SK-N-SH (cell line): ENCODE measurements around the gene CNPY4.

Experiments
- CTCF ChIP-seq: fragments of 200-600 bp; sonication (generic); IDR thresholded peaks from 2 replicates; pipeline ENCODE4 v1.6.1; 2017; ENCODE audit warnings: antibody characterized with exemption, mild to moderate bottlenecking, moderate library complexity
- EP300 ChIP-seq, 2 experiments: IDR thresholded peaks; 2 replicates each; pipeline versions ENCODE4 v1.4.0 to v1.6.1; 2012; ENCODE audit warnings: borderline replicate concordance in 1 of 2, low read depth in 1 of 2, low read length in 1 of 2
- EZH2phosphoT487 ChIP-seq: fragments of 200-600 bp; sonication (generic); IDR thresholded peaks from 2 replicates; pipeline ENCODE4 v1.6.1; 2017; ENCODE audit warnings: low read depth, mixed run types, mild to moderate bottlenecking, antibody characterized with exemption, moderate library complexity, borderline replicate concordance
- SMC3 ChIP-seq: IDR thresholded peaks from 2 replicates; pipeline ENCODE4 v1.6.1; 2012; ENCODE audit warnings: low read depth, low read length, improper control_type of control experiment

GRCh38 chr7:100156331-100157068 lies 37.1 kb downstream of the CNPY4 start:
- TF ChIP-seq EP300 (IDR thresholded peaks at IDR 0.05; ENCODE audit: borderline replicate concordance in 1 of 2, low read depth in 1 of 2, low read length in 1 of 2) (no peak), CTCF (no peak), SMC3 (no peak), EZH2phosphoT487 (no peak)
